K562 (cell line): Measurements from ENCODE around the gene LMX1B.

ENCODE experiments used
- ARID4B ChIP-seq: sonication (generic); formaldehyde crosslinking; IDR thresholded peaks from 2 replicates; pipeline ENCODE4 v1.8.0; 2022; ENCODE audit warnings: mild to moderate bottlenecking, missing genetic modification reagents
- ATF2 ChIP-seq: sonication (generic); formaldehyde crosslinking; IDR thresholded peaks from 2 replicates; pipeline ENCODE4 v1.8.1; 2022; ENCODE audit warnings: missing genetic modification reagents
- POLR2AphosphoS5 ChIP-seq: IDR thresholded peaks from 2 replicates; pipeline ENCODE4 v1.6.1; 2011; ENCODE audit warnings: mild to moderate bottlenecking, low read depth, low read length, moderate library complexity; ENCODE audit not compliant: control insufficient read depth, insufficient read depth
- RNF219 ChIP-seq: fragments of 250-450 bp; sonication (Bioruptor Pico); IDR thresholded peaks from 2 replicates; pipeline ENCODE4 v1.5.0; 2022; ENCODE audit warnings: mild to moderate bottlenecking
- SIX5 ChIP-seq, 2 experiments: IDR thresholded peaks; 2 replicates each; pipeline ENCODE4 v1.6.1; 2011; ENCODE audit warnings: low read length in 2 of 2, borderline replicate concordance in 1 of 2, low read depth in 1 of 2, mild to moderate bottlenecking in 1 of 2, moderate library complexity in 1 of 2; ENCODE audit not compliant: insufficient read depth in 1 of 2

- TF ChIP-seq SIX5 (IDR thresholded peaks at IDR 0.05; ENCODE audit: borderline replicate concordance in 1 of 2, insufficient read depth in 1 of 2, low read depth in 1 of 2, low read length in 2 of 2) (no peak), RNF219 (CRISPR knock-in tag) (no peak), POLR2AphosphoS5 (no peak), ATF2 (CRISPR knock-in tag) (no peak), ARID4B (CRISPR knock-in tag) (no peak)
These were observed 105.9 kb downstream of the LMX1B start for GRCh38 chr9:126719618-126720031.
